ENCODE data around the gene NKX2-3. TPM values are rescaled to one million over a fixed set of nuclear protein-coding genes. Genes with fewer than 3 reads are reported as not detected.

Gene NKX2-3
- not detected for total RNA-seq

GRCh38 chr10:99532687-99533495 is at the start of gene NKX2-3:
Gene NKX2-3, plus strand, starts transcription at chr10:99532942. Its CDS starts 190 bp downstream, at chr10:99533132.
- DNase-seq (peak; percentile 59), ATAC-seq (peak; percentile 56)
- H3K27ac Mint-ChIP-seq, result no peak within 1 kb of the TSS
- H3K4me1 Mint-ChIP-seq, result peaks cover 41% of the 10 kb centered on the region
- H3K4me3 Mint-ChIP-seq, result no peak within 1 kb of the TSS
- H3K27me3 Mint-ChIP-seq, result peaks cover 93% of the 10 kb centered on the region
- CTCF ChIA-PET, result interaction anchor here (0.8 to 1.5 kb wide), 2 partner anchors 9 to 11 kb away, joined by 3 to 4 read pairs; no protein-coding TSS in a partner anchor
- H3K9me3 Mint-ChIP-seq (ENCODE audit: low read depth), result no peaks in the 10 kb centered on the region
- H3K36me3 Mint-ChIP-seq, result peaks cover 3% of the 10 kb centered on the region

GRCh38 chr10:99484626-99485581 is 47.8 kb upstream of the NKX2-3 start:
- no peak for ATAC-seq
- Mint-ChIP-seq H3K27me3 (peaks cover 30% of the 10 kb centered on the region), H3K4me3 (no peak overlapping the region), H3K4me1 (no peaks in the 10 kb centered on the region), H3K9me3 (ENCODE audit: low read depth) (no peaks in the 10 kb centered on the region), H3K36me3 (no peaks in the 10 kb centered on the region), H3K27ac (no peak overlapping the region)
- DNase-seq, result no peak
- CTCF ChIA-PET, result interaction anchor here (1.5 kb wide), 1 partner anchor 15 kb away, joined by 3 read pairs; no protein-coding TSS in a partner anchor

GRCh38 chr10:99487125-99487807 is 45.5 kb upstream of the NKX2-3 start:
- H3K27ac Mint-ChIP-seq, result no peak overlapping the region
- no peak overlapping the region for H3K4me3 Mint-ChIP-seq
- CTCF ChIA-PET, result no interaction called here
- H3K36me3 Mint-ChIP-seq, result no peaks in the 10 kb centered on the region
- no peaks in the 10 kb centered on the region for H3K4me1 Mint-ChIP-seq
- DNase-seq, result no peak
- no peaks in the 10 kb centered on the region for H3K9me3 Mint-ChIP-seq (ENCODE audit: low read depth)
- H3K27me3 Mint-ChIP-seq, result peaks cover 48% of the 10 kb centered on the region
- no peak for ATAC-seq

- no peak for DNase-seq
- H3K4me1 Mint-ChIP-seq, result no peaks in the 10 kb centered on the region
- CTCF ChIA-PET, result no interaction called here
- peaks cover 51% of the 10 kb centered on the region for H3K27me3 Mint-ChIP-seq
- H3K9me3 Mint-ChIP-seq (ENCODE audit: low read depth), result no peaks in the 10 kb centered on the region
- no peak overlapping the region for H3K27ac Mint-ChIP-seq
- no peaks in the 10 kb centered on the region for H3K36me3 Mint-ChIP-seq
- ATAC-seq, result no peak
- H3K4me3 Mint-ChIP-seq, result no peak overlapping the region
Observed at GRCh38 chr10:99489271-99489670, 43.5 kb upstream of the NKX2-3 start.

- Mint-ChIP-seq H3K4me3 (no peak overlapping the region), H3K27me3 (peaks cover 27% of the 10 kb centered on the region), H3K4me1 (no peaks in the 10 kb centered on the region), H3K9me3 (ENCODE audit: low read depth) (peaks cover 5% of the 10 kb centered on the region), H3K36me3 (no peaks in the 10 kb centered on the region), H3K27ac (no peak overlapping the region)
- DNase-seq, result no peak
- ATAC-seq, result no peak
- CTCF ChIA-PET, result no interaction called here
Observed at GRCh38 chr10:99497343-99498025, 35.3 kb upstream of the NKX2-3 start.

- DNase-seq (no peak), ATAC-seq (no peak)
- Mint-ChIP-seq H3K4me1 (no peaks in the 10 kb centered on the region), H3K4me3 (no peak overlapping the region), H3K27me3 (peaks cover 37% of the 10 kb centered on the region), H3K27ac (no peak overlapping the region), H3K9me3 (ENCODE audit: low read depth) (no peaks in the 10 kb centered on the region), H3K36me3 (no peaks in the 10 kb centered on the region)
- CTCF ChIA-PET, result no interaction called here
Observed at GRCh38 chr10:99506416-99506815, 26.3 kb upstream of the NKX2-3 start.

GRCh38 chr10:99507265-99507664 is 25.5 kb upstream of the NKX2-3 start:
- H3K4me3 Mint-ChIP-seq, result no peak overlapping the region
- no peak for DNase-seq
- CTCF ChIA-PET, result no interaction called here
- ATAC-seq, result no peak
- no peaks in the 10 kb centered on the region for H3K9me3 Mint-ChIP-seq (ENCODE audit: low read depth)
- H3K27me3 Mint-ChIP-seq, result peaks cover 39% of the 10 kb centered on the region
- no peaks in the 10 kb centered on the region for H3K4me1 Mint-ChIP-seq
- H3K27ac Mint-ChIP-seq, result no peak overlapping the region
- H3K36me3 Mint-ChIP-seq, result no peaks in the 10 kb centered on the region

- CTCF ChIA-PET, result no interaction called here
- Mint-ChIP-seq H3K4me1 (no peaks in the 10 kb centered on the region), H3K9me3 (ENCODE audit: low read depth) (no peaks in the 10 kb centered on the region), H3K27me3 (peaks cover 60% of the 10 kb centered on the region), H3K36me3 (no peaks in the 10 kb centered on the region), H3K4me3 (no peak overlapping the region), H3K27ac (no peak overlapping the region)
- no peak for DNase-seq
- no peak for ATAC-seq
Observed at GRCh38 chr10:99513061-99513460, 19.7 kb upstream of the NKX2-3 start.

DNA sequence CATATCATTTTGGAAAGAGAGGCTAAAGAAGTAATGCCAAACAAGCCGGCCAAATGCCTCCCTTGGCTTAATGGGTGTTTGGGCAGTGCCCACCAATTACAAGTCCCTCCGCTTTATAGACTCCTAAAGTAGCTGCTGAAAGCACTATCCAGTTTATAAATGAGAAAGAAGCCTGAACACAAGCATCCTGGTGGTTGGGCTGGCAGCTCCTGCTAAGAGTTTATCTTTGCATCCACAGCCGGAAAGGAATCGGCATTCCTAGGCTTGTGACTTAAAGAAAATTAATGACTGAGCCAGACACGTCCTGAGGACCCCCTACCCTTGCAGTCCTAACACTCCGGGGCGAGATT is 13.1 kb upstream of the NKX2-3 start:
- H3K36me3 Mint-ChIP-seq, result no peaks in the 10 kb centered on the region
- CTCF ChIA-PET, result no interaction called here
- H3K4me3 Mint-ChIP-seq, result no peak overlapping the region
- no peaks in the 10 kb centered on the region for H3K9me3 Mint-ChIP-seq (ENCODE audit: low read depth)
- ATAC-seq (no peak), DNase-seq (no peak)
- peaks cover 75% of the 10 kb centered on the region for H3K27me3 Mint-ChIP-seq
- H3K27ac Mint-ChIP-seq, result no peak overlapping the region
- peaks cover 2% of the 10 kb centered on the region for H3K4me1 Mint-ChIP-seq

- no peaks in the 10 kb centered on the region for H3K36me3 Mint-ChIP-seq
- H3K9me3 Mint-ChIP-seq (ENCODE audit: low read depth), result no peaks in the 10 kb centered on the region
- CTCF ChIA-PET, result no interaction called here
- DNase-seq (no peak), ATAC-seq (no peak)
- H3K4me1 Mint-ChIP-seq, result peaks cover 2% of the 10 kb centered on the region
- H3K27ac Mint-ChIP-seq, result no peak overlapping the region
- no peak overlapping the region for H3K4me3 Mint-ChIP-seq
- peaks cover 77% of the 10 kb centered on the region for H3K27me3 Mint-ChIP-seq
Observed at GRCh38 chr10:99520040-99520846, 12.5 kb upstream of the NKX2-3 start.

GRCh38 chr10:99520847-99521764 is 11.6 kb upstream of the NKX2-3 start:
- peaks cover 2% of the 10 kb centered on the region for H3K4me1 Mint-ChIP-seq
- no peak for ATAC-seq
- no peak overlapping the region for H3K27ac Mint-ChIP-seq
- H3K27me3 Mint-ChIP-seq, result peaks cover 77% of the 10 kb centered on the region
- CTCF ChIA-PET, result interaction anchor here (0.9 kb wide), 1 partner anchor 11 kb away, joined by 3 read pairs; no protein-coding TSS in a partner anchor
- no peaks in the 10 kb centered on the region for H3K36me3 Mint-ChIP-seq
- no peak overlapping the region for H3K4me3 Mint-ChIP-seq
- no peak for DNase-seq
- H3K9me3 Mint-ChIP-seq (ENCODE audit: low read depth), result no peaks in the 10 kb centered on the region

All from activated CD8-positive, alpha-beta memory T cell treated with anti-CD3 and anti-CD28 coated beads, Interleukin-2, amount 10 ng/mL, durations not matched to agents 7 days and 5 days (primary cell).